ENCODE measurements around the gene OVCA2.

Gene OVCA2

DNA sequence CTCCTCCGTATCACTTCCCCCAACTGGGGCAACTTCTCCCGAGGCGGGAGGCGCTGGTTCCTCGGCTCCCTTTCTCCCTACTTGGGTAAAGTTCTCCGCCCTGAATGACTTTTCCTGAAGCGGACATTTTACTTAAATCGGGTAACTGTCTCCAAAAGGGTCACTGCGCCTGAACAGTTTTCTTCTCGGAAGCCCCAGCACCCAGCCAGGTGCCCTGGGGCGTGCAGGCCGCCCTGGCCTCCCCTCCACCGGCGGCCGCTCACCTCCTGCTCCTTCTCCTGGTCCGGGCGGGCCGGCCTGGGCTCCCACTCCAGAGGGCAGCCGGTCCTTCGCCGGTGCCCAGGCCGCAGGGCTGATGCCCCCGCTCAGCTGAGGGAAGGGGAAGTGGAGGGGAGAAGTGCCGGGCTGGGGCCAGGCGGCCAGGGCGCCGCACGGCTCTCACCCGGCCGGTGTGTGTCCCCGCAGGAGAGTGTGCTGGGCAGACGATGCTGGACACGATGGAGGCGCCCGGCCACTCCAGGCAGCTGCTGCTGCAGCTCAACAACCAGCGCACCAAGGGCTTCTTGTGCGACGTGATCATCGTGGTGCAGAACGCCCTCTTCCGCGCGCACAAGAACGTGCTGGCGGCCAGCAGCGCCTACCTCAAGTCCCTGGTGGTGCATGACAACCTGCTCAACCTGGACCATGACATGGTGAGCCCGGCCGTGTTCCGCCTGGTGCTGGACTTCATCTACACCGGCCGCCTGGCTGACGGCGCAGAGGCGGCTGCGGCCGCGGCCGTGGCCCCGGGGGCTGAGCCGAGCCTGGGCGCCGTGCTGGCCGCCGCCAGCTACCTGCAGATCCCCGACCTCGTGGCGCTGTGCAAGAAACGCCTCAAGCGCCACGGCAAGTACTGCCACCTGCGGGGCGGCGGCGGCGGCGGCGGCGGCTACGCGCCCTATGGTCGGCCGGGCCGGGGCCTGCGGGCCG, 14.7 kb downstream of the OVCA2 start:
- peaks cover 9% of the 10 kb centered on the region for H3K4me1 ChIP-seq (ENCODE audit: control insufficient read depth, insufficient read depth, low read length)
- no peaks in the 10 kb centered on the region for H3K9me3 ChIP-seq (ENCODE audit: control insufficient read depth, insufficient read depth, low read length)
- no peaks in the 10 kb centered on the region for H3K36me3 ChIP-seq (ENCODE audit: control insufficient read depth, insufficient read depth, low read length)
- peaks cover 84% of the 10 kb centered on the region for H3K27me3 ChIP-seq (ENCODE audit: control insufficient read depth, insufficient read depth, low read length)
- H3K4me3 ChIP-seq (ENCODE audit: low read depth, low read length) = peak overlapping the region; percentile 6
- H3K9ac ChIP-seq (ENCODE audit: low read depth, low read length) = no peak overlapping the region
- no peak overlapping the region for H3K27ac ChIP-seq (ENCODE audit: low read depth, low read length)

GRCh38 chr17:2057175-2057759, 15.4 kb downstream of the OVCA2 start:
- Histone ChIP-seq H3K9me3 (ENCODE audit: control insufficient read depth, insufficient read depth, low read length) (no peaks in the 10 kb centered on the region), H3K4me1 (ENCODE audit: control insufficient read depth, insufficient read depth, low read length) (peaks cover 12% of the 10 kb centered on the region), H3K27ac (ENCODE audit: low read depth, low read length) (no peak overlapping the region), H3K4me3 (ENCODE audit: low read depth, low read length) (peak overlapping the region; percentile 6; the same call in 1 of the 2 replicates), H3K36me3 (ENCODE audit: control insufficient read depth, insufficient read depth, low read length) (no peaks in the 10 kb centered on the region), H3K9ac (ENCODE audit: low read depth, low read length) (no peak overlapping the region), H3K27me3 (ENCODE audit: control insufficient read depth, insufficient read depth, low read length) (peaks cover 76% of the 10 kb centered on the region)

- H3K27ac ChIP-seq (ENCODE audit: low read depth, low read length) = no peak overlapping the region
- H3K36me3 ChIP-seq (ENCODE audit: control insufficient read depth, insufficient read depth, low read length) = no peaks in the 10 kb centered on the region
- H3K4me3 ChIP-seq (ENCODE audit: low read depth, low read length) = no peak overlapping the region
- H3K9ac ChIP-seq (ENCODE audit: low read depth, low read length) = no peak overlapping the region
- peaks cover 18% of the 10 kb centered on the region for H3K4me1 ChIP-seq (ENCODE audit: control insufficient read depth, insufficient read depth, low read length)
- H3K27me3 ChIP-seq (ENCODE audit: control insufficient read depth, insufficient read depth, low read length) = peaks cover 74% of the 10 kb centered on the region
- H3K9me3 ChIP-seq (ENCODE audit: control insufficient read depth, insufficient read depth, low read length) = no peaks in the 10 kb centered on the region
These were observed 16.2 kb downstream of the OVCA2 start for GRCh38 chr17:2057760-2058585.

DNA sequence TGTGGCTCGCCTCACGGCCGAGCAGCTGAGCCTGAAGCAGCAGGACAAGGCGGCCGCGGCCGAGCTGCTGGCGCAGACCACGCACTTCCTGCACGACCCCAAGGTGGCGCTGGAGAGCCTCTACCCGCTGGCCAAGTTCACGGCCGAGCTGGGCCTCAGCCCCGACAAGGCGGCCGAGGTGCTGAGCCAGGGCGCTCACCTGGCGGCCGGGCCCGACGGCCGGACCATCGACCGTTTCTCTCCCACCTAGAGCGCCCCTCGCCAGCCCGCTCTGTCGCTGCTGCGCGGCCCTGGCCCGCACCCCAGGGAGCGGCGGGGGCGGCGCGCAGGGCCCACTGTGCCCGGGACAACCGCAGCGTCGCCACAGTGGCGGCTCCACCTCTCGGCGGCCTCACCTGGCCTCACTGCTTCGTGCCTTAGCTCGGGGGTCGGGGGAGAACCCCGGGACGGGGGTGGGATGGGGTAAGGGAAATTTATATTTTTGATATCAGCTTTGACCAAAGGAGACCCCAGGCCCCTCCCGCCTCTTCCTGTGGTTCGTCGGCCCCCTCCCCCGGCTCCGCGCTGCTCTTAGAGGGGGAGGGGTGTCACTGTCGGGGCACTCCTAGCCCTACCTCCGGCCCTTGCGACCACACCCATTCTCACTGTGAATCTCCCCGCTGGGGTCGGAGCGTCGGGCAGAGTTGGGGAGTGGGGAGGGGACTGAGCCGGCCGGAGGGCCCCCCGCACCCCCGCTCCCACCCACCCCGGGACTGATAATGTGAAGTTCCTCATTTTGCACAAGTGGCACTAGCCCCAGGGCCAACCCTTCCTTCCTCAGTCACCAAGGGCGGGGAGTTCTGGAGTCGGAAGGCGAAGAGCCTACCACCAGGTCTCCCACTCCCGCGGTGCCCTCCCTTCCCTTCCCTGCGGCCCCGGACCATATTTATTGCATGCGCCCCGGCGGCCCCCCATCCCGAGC, 17.0 kb downstream of the OVCA2 start:
- no peak overlapping the region for H3K9ac ChIP-seq (ENCODE audit: low read depth, low read length)
- peaks cover 65% of the 10 kb centered on the region for H3K27me3 ChIP-seq (ENCODE audit: control insufficient read depth, insufficient read depth, low read length)
- H3K36me3 ChIP-seq (ENCODE audit: control insufficient read depth, insufficient read depth, low read length) = peaks cover 2% of the 10 kb centered on the region; the same call in 1 of the 2 replicates
- no peak overlapping the region for H3K27ac ChIP-seq (ENCODE audit: low read depth, low read length)
- H3K4me3 ChIP-seq (ENCODE audit: low read depth, low read length) = peak overlapping the region; percentile 32; the same call in 1 of the 2 replicates
- H3K9me3 ChIP-seq (ENCODE audit: control insufficient read depth, insufficient read depth, low read length) = no peaks in the 10 kb centered on the region
- peaks cover 23% of the 10 kb centered on the region for H3K4me1 ChIP-seq (ENCODE audit: control insufficient read depth, insufficient read depth, low read length)

DNA sequence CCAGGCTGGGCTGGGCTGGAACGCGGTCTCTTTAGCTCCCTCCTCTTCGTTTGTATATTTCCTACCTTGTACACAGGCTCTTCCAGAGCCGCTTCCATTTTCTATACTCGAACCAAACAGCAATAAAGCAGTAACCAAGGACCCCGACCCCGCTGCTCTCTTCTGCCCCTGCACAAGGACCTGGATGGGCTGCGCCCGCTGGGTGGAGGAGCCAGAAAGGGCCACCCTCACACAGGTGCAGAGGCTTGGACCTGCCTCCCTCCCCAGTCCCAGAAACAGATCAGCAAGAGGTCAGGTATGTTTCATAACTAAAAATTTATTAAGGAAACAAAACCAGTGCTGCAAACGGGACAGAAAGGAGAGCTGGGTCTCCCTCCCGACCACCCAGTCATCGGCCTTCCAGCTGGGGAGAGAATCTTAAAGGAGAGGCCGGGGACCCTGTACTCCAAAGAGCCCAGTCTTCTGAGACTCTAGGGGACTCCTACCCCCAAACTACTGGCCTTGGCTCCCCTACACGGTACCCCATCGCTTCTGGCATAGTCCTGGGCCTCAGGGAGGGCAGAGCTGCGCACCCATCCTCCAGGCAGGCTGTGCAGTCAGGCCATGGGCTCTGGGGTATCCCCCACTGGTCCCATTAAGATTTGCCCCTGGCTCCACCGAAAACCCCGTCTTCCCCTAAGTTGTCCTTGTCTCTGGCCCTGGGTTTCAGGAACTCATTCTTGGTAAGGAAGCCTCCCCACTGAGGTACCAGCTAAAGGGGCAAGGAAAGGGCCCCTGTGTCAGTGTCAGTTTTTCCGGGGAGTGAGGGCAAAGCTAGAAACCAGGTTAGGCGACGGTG, 17.9 kb downstream of the OVCA2 start:
- H3K9me3 ChIP-seq (ENCODE audit: control insufficient read depth, insufficient read depth, low read length) = no peaks in the 10 kb centered on the region
- no peak overlapping the region for H3K4me3 ChIP-seq (ENCODE audit: low read depth, low read length)
- H3K9ac ChIP-seq (ENCODE audit: low read depth, low read length) = no peak overlapping the region
- peaks cover 3% of the 10 kb centered on the region; the same call in 1 of the 2 replicates for H3K36me3 ChIP-seq (ENCODE audit: control insufficient read depth, insufficient read depth, low read length)
- H3K4me1 ChIP-seq (ENCODE audit: control insufficient read depth, insufficient read depth, low read length) = peaks cover 20% of the 10 kb centered on the region
- H3K27me3 ChIP-seq (ENCODE audit: control insufficient read depth, insufficient read depth, low read length) = peaks cover 56% of the 10 kb centered on the region
- H3K27ac ChIP-seq (ENCODE audit: low read depth, low read length) = no peak overlapping the region

GRCh38 chr17:2060385-2060658, 18.5 kb downstream of the OVCA2 start:
- peaks cover 51% of the 10 kb centered on the region for H3K27me3 ChIP-seq (ENCODE audit: control insufficient read depth, insufficient read depth, low read length)
- H3K36me3 ChIP-seq (ENCODE audit: control insufficient read depth, insufficient read depth, low read length) = peaks cover 3% of the 10 kb centered on the region; the same call in 1 of the 2 replicates
- H3K4me1 ChIP-seq (ENCODE audit: control insufficient read depth, insufficient read depth, low read length) = peaks cover 19% of the 10 kb centered on the region
- H3K27ac ChIP-seq (ENCODE audit: low read depth, low read length) = no peak overlapping the region
- H3K4me3 ChIP-seq (ENCODE audit: low read depth, low read length) = no peak overlapping the region
- H3K9me3 ChIP-seq (ENCODE audit: control insufficient read depth, insufficient read depth, low read length) = no peaks in the 10 kb centered on the region
- no peak overlapping the region for H3K9ac ChIP-seq (ENCODE audit: low read depth, low read length)

- Histone ChIP-seq H3K27me3 (ENCODE audit: control insufficient read depth, insufficient read depth, low read length) (peaks cover 45% of the 10 kb centered on the region), H3K27ac (ENCODE audit: low read depth, low read length) (no peak overlapping the region), H3K4me1 (ENCODE audit: control insufficient read depth, insufficient read depth, low read length) (peaks cover 19% of the 10 kb centered on the region), H3K4me3 (ENCODE audit: low read depth, low read length) (no peak overlapping the region), H3K9ac (ENCODE audit: low read depth, low read length) (no peak overlapping the region), H3K9me3 (ENCODE audit: control insufficient read depth, insufficient read depth, low read length) (no peaks in the 10 kb centered on the region), H3K36me3 (ENCODE audit: control insufficient read depth, insufficient read depth, low read length) (peaks cover 3% of the 10 kb centered on the region; the same call in 1 of the 2 replicates)
These were observed 19.0 kb downstream of the OVCA2 start for GRCh38 chr17:2060681-2061440.

DNA sequence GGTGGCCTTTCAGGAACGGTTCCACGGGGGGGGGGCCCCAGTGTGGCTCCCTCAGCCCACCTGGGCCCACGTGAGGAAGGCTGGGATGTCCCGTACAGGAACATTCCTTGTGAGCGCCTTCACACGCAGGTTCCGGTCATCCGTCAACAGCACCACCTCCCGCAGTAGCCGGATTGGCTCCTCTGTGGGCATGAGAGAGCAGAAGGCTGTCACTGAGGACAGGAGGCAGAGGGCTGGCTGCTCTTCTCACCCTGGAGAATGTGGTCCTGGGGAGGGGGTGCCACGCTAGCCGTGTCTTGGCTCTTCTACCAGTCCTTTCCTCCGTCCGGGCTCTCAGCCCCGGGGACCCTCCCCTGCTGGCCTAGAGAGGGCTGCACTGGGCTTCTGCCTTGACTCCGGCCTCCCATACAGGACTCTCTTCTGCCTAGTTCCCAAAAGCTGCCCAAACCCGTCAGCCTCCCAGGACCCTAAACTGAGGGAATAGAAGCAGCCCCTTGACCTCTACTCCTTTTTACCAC, 19.7 kb downstream of the OVCA2 start:
- peaks cover 15% of the 10 kb centered on the region for H3K4me1 ChIP-seq (ENCODE audit: control insufficient read depth, insufficient read depth, low read length)
- H3K27ac ChIP-seq (ENCODE audit: low read depth, low read length) = no peak overlapping the region
- peaks cover 8% of the 10 kb centered on the region; the same call in 1 of the 2 replicates for H3K36me3 ChIP-seq (ENCODE audit: control insufficient read depth, insufficient read depth, low read length)
- H3K4me3 ChIP-seq (ENCODE audit: low read depth, low read length) = no peak overlapping the region
- H3K27me3 ChIP-seq (ENCODE audit: control insufficient read depth, insufficient read depth, low read length) = peaks cover 39% of the 10 kb centered on the region
- H3K9ac ChIP-seq (ENCODE audit: low read depth, low read length) = no peak overlapping the region
- H3K9me3 ChIP-seq (ENCODE audit: control insufficient read depth, insufficient read depth, low read length) = no peaks in the 10 kb centered on the region

DNA sequence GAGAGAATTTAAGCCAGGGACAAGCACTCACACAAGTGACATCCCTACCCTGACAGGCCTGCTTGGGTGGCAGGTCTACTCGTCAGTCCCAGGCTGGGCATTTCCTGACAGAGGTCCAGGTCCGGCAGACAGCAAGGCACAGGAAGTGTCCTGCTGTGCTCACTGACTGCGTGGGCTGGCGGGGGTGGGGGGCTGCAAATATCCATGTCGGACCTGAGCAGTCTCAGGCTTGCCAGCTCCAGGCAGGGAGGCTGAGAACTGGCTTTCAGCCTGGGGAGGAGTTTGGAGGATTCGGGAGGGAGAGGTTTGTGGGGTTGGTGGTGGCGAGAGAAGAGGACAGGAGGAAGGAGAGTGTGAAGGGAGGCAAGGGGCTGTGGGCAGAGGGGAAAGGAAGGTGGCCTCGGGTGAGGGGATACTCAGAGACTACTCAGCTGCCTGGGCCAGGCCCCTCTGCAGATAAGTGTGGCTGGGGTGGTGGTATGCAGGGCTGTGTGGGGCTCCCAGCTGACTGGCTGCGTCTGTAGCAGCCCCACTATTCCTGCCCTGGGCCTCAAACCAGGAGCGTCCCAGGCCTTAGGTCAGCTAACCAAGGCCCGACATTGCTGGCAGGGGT, 20.9 kb downstream of the OVCA2 start:
- Histone ChIP-seq H3K9ac (ENCODE audit: low read depth, low read length) (no peak overlapping the region; the same call in 1 of the 2 replicates), H3K4me1 (ENCODE audit: control insufficient read depth, insufficient read depth, low read length) (peaks cover 14% of the 10 kb centered on the region), H3K4me3 (ENCODE audit: low read depth, low read length) (no peak overlapping the region), H3K36me3 (ENCODE audit: control insufficient read depth, insufficient read depth, low read length) (peaks cover 10% of the 10 kb centered on the region; the same call in 1 of the 2 replicates), H3K27ac (ENCODE audit: low read depth, low read length) (peak overlapping the region; percentile 26), H3K27me3 (ENCODE audit: control insufficient read depth, insufficient read depth, low read length) (peaks cover 27% of the 10 kb centered on the region), H3K9me3 (ENCODE audit: control insufficient read depth, insufficient read depth, low read length) (no peaks in the 10 kb centered on the region)

Data from HUES48 (cell line).